Neuronal stem cell (in vitro differentiated cells): ENCODE data around the gene WWP2.

Experiments
- DNase-seq: peaks from one replicate; pipeline ENCODE4 v3.0.0-alpha.2; 2013; ENCODE audit warnings: low spot score
- H2AFZ ChIP-seq: one replicate; pipeline ENCODE4 v1.6.1; 2013; ENCODE audit warnings: mild to moderate bottlenecking, low read length, inconsistent platforms
- H2AK5ac ChIP-seq: 2 replicates; pipeline ENCODE4 v1.6.1; 2013; ENCODE audit warnings: low read depth, mild to moderate bottlenecking, inconsistent platforms, low read length, moderate library complexity, mixed read lengths
- H2BK120ac ChIP-seq: 2 replicates; pipeline ENCODE4 v1.6.1; 2013; ENCODE audit warnings: low read depth, mild to moderate bottlenecking, inconsistent platforms, low read length, moderate library complexity, mixed read lengths
- H2BK12ac ChIP-seq: one replicate; pipeline ENCODE4 v1.6.1; 2013; ENCODE audit warnings: low read length, inconsistent platforms
- H2BK15ac ChIP-seq: 2 replicates; pipeline ENCODE4 v1.6.1; 2013; ENCODE audit warnings: mild to moderate bottlenecking, low read length, inconsistent platforms, mixed read lengths
- H2BK5ac ChIP-seq: one replicate; pipeline ENCODE4 v1.6.1; 2013; ENCODE audit warnings: inconsistent platforms, mild to moderate bottlenecking, low read length, moderate library complexity
- H3K14ac ChIP-seq: one replicate; pipeline ENCODE4 v1.6.1; 2013; ENCODE audit warnings: low read length, inconsistent platforms
- H3K18ac ChIP-seq: 2 replicates; pipeline ENCODE4 v1.6.1; 2013; ENCODE audit warnings: low read length, inconsistent platforms
- H3K23ac ChIP-seq: 2 replicates; pipeline ENCODE4 v1.6.1; 2013; ENCODE audit warnings: low read depth, mild to moderate bottlenecking, mixed read lengths, low read length, inconsistent platforms; ENCODE audit not compliant: poor library complexity
- H3K27ac ChIP-seq: replicated peaks from 3 replicates; pipeline ENCODE4 v1.5.1; 2013; ENCODE audit warnings: low read length, inconsistent platforms
- H3K27me3 ChIP-seq, 3 experiments: 2 replicates each; pipeline ENCODE4 v1.6.1; 2013; ENCODE audit warnings: low read length in 3 of 3, mild to moderate bottlenecking in 2 of 3, inconsistent platforms in 1 of 3, low read depth in 1 of 3, mixed read lengths in 1 of 3, moderate library complexity in 1 of 3; ENCODE audit not compliant: control insufficient read depth in 3 of 3, insufficient read depth in 3 of 3
- H3K36me3 ChIP-seq, 2 donors: replicated peaks in 1 of 2; 2 replicates each; pipeline ENCODE4 v1.6.1; 2013; ENCODE audit warnings: low read length in 2 of 2; ENCODE audit not compliant: control insufficient read depth in 2 of 2, insufficient read depth in 2 of 2
- H3K4ac ChIP-seq: 2 replicates; pipeline ENCODE4 v1.6.1; 2013; ENCODE audit warnings: inconsistent platforms, mild to moderate bottlenecking, low read length, moderate library complexity
- H3K4me1 ChIP-seq, 2 donors: 1 replicate in 1 of 2; 2 replicates in 1 of 2; pipeline ENCODE4 v1.6.1; 2013; ENCODE audit warnings: low read length in 2 of 2, low read depth in 1 of 2; ENCODE audit not compliant: control insufficient read depth in 2 of 2, insufficient read depth in 1 of 2
- H3K4me2 ChIP-seq: one replicate; pipeline ENCODE4 v1.6.1; 2013; ENCODE audit warnings: mild to moderate bottlenecking, low read length, inconsistent platforms; ENCODE audit not compliant: insufficient read depth, poor library complexity, severe bottlenecking
- H3K4me3 ChIP-seq, 2 donors: 2 replicates each; pipeline ENCODE4 v1.5.1; 2013; ENCODE audit warnings: low read length in 2 of 2, mild to moderate bottlenecking in 2 of 2, inconsistent platforms in 1 of 2, moderate library complexity in 1 of 2
- H3K79me1 ChIP-seq: one replicate; pipeline ENCODE4 v1.6.1; 2013; ENCODE audit warnings: low read depth, mild to moderate bottlenecking, inconsistent platforms, low read length, moderate library complexity
- H3K9ac ChIP-seq: one replicate; pipeline ENCODE4 v1.6.1; 2013; ENCODE audit warnings: mild to moderate bottlenecking, low read depth, low read length, inconsistent platforms; ENCODE audit not compliant: poor library complexity
- H3K9me3 ChIP-seq, 2 donors: replicated peaks in 1 of 2; 2 replicates each; pipeline versions ENCODE3 to v1.6.1; 2013; ENCODE audit warnings: low read length in 2 of 2, mild to moderate bottlenecking in 2 of 2, inconsistent platforms in 1 of 2, low read depth in 1 of 2, mixed read lengths in 1 of 2, moderate library complexity in 1 of 2; ENCODE audit not compliant: control insufficient read depth in 2 of 2, insufficient read depth in 1 of 2
- H4K8ac ChIP-seq: one replicate; pipeline ENCODE4 v1.6.1; 2013; ENCODE audit warnings: low read depth, mild to moderate bottlenecking, inconsistent platforms, low read length, moderate library complexity
- H4K91ac ChIP-seq: one replicate; pipeline ENCODE4 v1.6.1; 2013; ENCODE audit warnings: low read length, low read depth, mild to moderate bottlenecking, inconsistent platforms; ENCODE audit not compliant: poor library complexity
- WGBS, 2 donors: extraction: QIAGEN DNeasy Blood & Tissue Kit; methylation state at CpG; one replicate each; pipeline ENCODE4 v1.1.7; 2013; ENCODE audit warnings: missing lambda C conversion rate in 2 of 2, mixed read lengths in 1 of 2; ENCODE audit not compliant: insufficient read length in 2 of 2, insufficient replicate concordance in 1 of 2; ENCODE audit errors: extremely low coverage in 2 of 2; 5-methylcytosine and 5-hydroxymethylcytosine counted together

Gene WWP2

DNA sequence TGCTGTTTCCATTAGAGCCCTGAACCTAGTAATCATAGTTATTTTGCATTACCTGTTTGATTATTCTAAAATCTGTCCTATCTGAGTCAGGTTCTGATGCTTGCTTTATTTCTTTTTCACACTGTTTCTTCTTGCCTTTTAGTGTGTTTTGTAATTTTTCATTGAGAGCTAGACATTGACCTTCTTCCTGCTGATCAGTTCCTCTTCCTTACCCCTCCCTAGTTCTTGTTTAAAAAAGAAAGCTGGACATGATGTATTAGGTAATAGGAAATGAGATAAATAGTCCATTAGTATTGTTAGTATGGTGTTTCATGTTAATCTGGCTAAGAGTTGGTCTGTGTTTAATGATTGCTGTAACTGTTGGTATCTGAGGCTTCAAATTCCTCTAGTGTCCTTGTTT is 13.4 kb downstream of the WWP2 start:
- no peak overlapping the region for H3K4me2 ChIP-seq
- H2BK15ac ChIP-seq = no peak overlapping the region
- no peak overlapping the region for H2BK120ac ChIP-seq
- no peaks in the 10 kb centered on the region for H3K36me3 ChIP-seq
- H3K79me1 ChIP-seq = peaks cover 3% of the 10 kb centered on the region
- H3K9me3 ChIP-seq = peaks cover 0 to 13% of the 10 kb centered on the region in 2 donors
- H2AK5ac ChIP-seq = no peak overlapping the region
- H3K27ac ChIP-seq = no peak overlapping the region
- H2AFZ ChIP-seq = no peak overlapping the region
- no peaks in the 10 kb centered on the region for H3K27me3 ChIP-seq
- H3K4me3 ChIP-seq = no peak overlapping the region
- H3K4ac ChIP-seq = no peak overlapping the region
- H3K23ac ChIP-seq = no peak overlapping the region
- no peak overlapping the region for H2BK5ac ChIP-seq
- no peak overlapping the region for H3K18ac ChIP-seq
- H3K14ac ChIP-seq = no peak overlapping the region
- H2BK12ac ChIP-seq = no peak overlapping the region
- H4K8ac ChIP-seq = no peak overlapping the region
- peaks cover 4 to 6% of the 10 kb centered on the region in 2 donors for H3K4me1 ChIP-seq
- H4K91ac ChIP-seq = no peak overlapping the region
- no peak overlapping the region for H3K9ac ChIP-seq
- no peak for DNase-seq

- no peak overlapping the region for H2BK5ac ChIP-seq
- no peak overlapping the region for H3K14ac ChIP-seq
- H2BK15ac ChIP-seq = no peak overlapping the region
- no peak overlapping the region for H2AK5ac ChIP-seq
- H3K4me3 ChIP-seq = no peak overlapping the region
- H3K4me1 ChIP-seq = no peaks in the 10 kb centered on the region
- DNase-seq = no peak
- H3K18ac ChIP-seq = no peak overlapping the region
- H2BK12ac ChIP-seq = no peak overlapping the region
- no peak overlapping the region for H2BK120ac ChIP-seq
- no peak overlapping the region for H2AFZ ChIP-seq
- peaks cover 0 to 9% of the 10 kb centered on the region in 2 donors for H3K36me3 ChIP-seq
- no peak overlapping the region for H3K4me2 ChIP-seq
- H3K9ac ChIP-seq = no peak overlapping the region
- H3K79me1 ChIP-seq = no peaks in the 10 kb centered on the region
- H4K91ac ChIP-seq = no peak overlapping the region
- no peak overlapping the region for H3K4ac ChIP-seq
- peaks cover 0 to 13% of the 10 kb centered on the region in 2 donors for H3K9me3 ChIP-seq
- H3K27me3 ChIP-seq = no peaks in the 10 kb centered on the region
- no peak overlapping the region for H3K27ac ChIP-seq
- no peak overlapping the region for H4K8ac ChIP-seq
- no CpG with 5 or more reads among the region's 2 CpGs for WGBS, 2 donors
- no peak overlapping the region for H3K23ac ChIP-seq
Observed at GRCh38 chr16:69779724-69780123, 17.6 kb downstream of the WWP2 start.

DNA sequence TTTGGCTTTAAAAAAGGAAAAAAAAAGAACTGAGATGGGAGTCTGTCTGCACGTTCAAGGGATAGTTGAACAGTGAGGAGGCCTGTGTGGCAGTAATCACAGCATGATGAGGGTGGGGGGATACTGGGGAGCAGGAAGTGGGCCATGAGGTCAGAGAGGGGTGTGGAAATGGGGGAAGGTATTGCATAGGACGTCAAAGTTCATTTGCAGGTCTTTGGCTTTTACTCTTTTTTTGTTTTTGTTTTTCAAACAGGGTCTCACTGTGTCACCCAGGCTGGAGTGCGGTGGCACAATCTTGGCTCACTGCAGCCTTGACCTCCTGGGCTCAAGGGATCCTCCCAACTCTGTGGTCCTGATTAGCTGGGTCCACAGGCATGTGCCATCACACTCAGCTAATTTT is 19.0 kb downstream of the WWP2 start:
- H4K8ac ChIP-seq = no peak overlapping the region
- H3K9me3 ChIP-seq = peaks cover 0 to 3% of the 10 kb centered on the region in 2 donors
- H2BK15ac ChIP-seq = no peak overlapping the region
- no peaks in the 10 kb centered on the region for H3K27me3 ChIP-seq
- H3K36me3 ChIP-seq = peaks cover 0 to 9% of the 10 kb centered on the region in 2 donors
- no CpG with 5 or more reads among the region's 3 CpGs for WGBS, 2 donors
- no peak overlapping the region for H2AFZ ChIP-seq
- H2BK120ac ChIP-seq = no peak overlapping the region
- H3K4me1 ChIP-seq = no peaks in the 10 kb centered on the region
- H3K9ac ChIP-seq = no peak overlapping the region
- H3K4me3 ChIP-seq = no peak overlapping the region
- DNase-seq = no peak
- no peak overlapping the region for H3K14ac ChIP-seq
- no peak overlapping the region for H3K23ac ChIP-seq
- H3K4me2 ChIP-seq = no peak overlapping the region
- no peak overlapping the region for H3K18ac ChIP-seq
- no peak overlapping the region for H2BK5ac ChIP-seq
- H3K4ac ChIP-seq = no peak overlapping the region
- no peak overlapping the region for H2BK12ac ChIP-seq
- no peak overlapping the region for H4K91ac ChIP-seq
- H2AK5ac ChIP-seq = no peak overlapping the region
- H3K27ac ChIP-seq = no peak overlapping the region
- H3K79me1 ChIP-seq = no peaks in the 10 kb centered on the region

- H2BK5ac ChIP-seq = no peak overlapping the region
- no peak overlapping the region for H3K18ac ChIP-seq
- H3K36me3 ChIP-seq = peaks cover 7 to 30% of the 10 kb centered on the region in 2 donors
- no peaks in the 10 kb centered on the region for H3K4me1 ChIP-seq
- no peak overlapping the region for H2AFZ ChIP-seq
- H3K4me2 ChIP-seq = no peak overlapping the region
- no peak overlapping the region for H2BK120ac ChIP-seq
- H4K91ac ChIP-seq = no peak overlapping the region
- no peak overlapping the region for H3K27ac ChIP-seq
- no peaks in the 10 kb centered on the region for H3K9me3 ChIP-seq
- no peak overlapping the region for H2BK12ac ChIP-seq
- peaks cover 0 to 1% (median 0%) of the 10 kb centered on the region in 3 experiments for H3K27me3 ChIP-seq
- no peaks in the 10 kb centered on the region for H3K79me1 ChIP-seq
- no peak overlapping the region for H3K23ac ChIP-seq
- no peak overlapping the region for H2BK15ac ChIP-seq
- WGBS, 2 donors = no CpG with 5 or more reads among the region's 6 CpGs
- no peak overlapping the region for H3K4ac ChIP-seq
- no peak for DNase-seq
- no peak overlapping the region for H4K8ac ChIP-seq
- H3K9ac ChIP-seq = no peak overlapping the region
- H3K14ac ChIP-seq = no peak overlapping the region
- no peak overlapping the region for H2AK5ac ChIP-seq
- no peak overlapping the region for H3K4me3 ChIP-seq
Observed at GRCh38 chr16:69784586-69784985, 22.5 kb downstream of the WWP2 start.
